K562 (cell line): Measurements from ENCODE around the gene MBNL2. TPM values are rescaled to one million over a fixed set of nuclear protein-coding genes. Genes with fewer than 3 reads are reported as not detected.

ENCODE experiments used
- BRCA1 ChIP-seq, 2 experiments: fragments of 450-650 bp in 1 of 2; sonication (generic) in 1 of 2; formaldehyde crosslinking in 1 of 2; IDR thresholded peaks; 2 replicates each; pipeline versions ENCODE4 v1.5.0 to v1.6.1; 2017 to 2020; ENCODE audit warnings: mild to moderate bottlenecking in 1 of 2, missing genetic modification reagents in 1 of 2
- C11orf30 ChIP-seq: fragments of 450-650 bp; IDR thresholded peaks from 2 replicates; pipeline ENCODE4 v1.6.1; 2016; ENCODE audit warnings: low read depth, mild to moderate bottlenecking
- EHMT2 ChIP-seq: fragments of 450-650 bp; IDR thresholded peaks from 2 replicates; pipeline ENCODE4 v1.6.1; 2018; ENCODE audit warnings: antibody characterized with exemption
- ELF2 ChIP-seq: fragments of 250-450 bp; sonication (Bioruptor Pico); IDR thresholded peaks from 2 replicates; pipeline ENCODE4 v1.5.0; 2021; ENCODE audit warnings: mild to moderate bottlenecking
- EP300 ChIP-seq: IDR thresholded peaks from 2 replicates; pipeline ENCODE4 v1.6.1; 2012; ENCODE audit warnings: low read length, improper control_type of control experiment
- FIP1L1 ChIP-seq: fragments of 200-400 bp; formaldehyde crosslinking; IDR thresholded peaks from 2 replicates; pipeline ENCODE4 v1.6.1; 2018; ENCODE audit warnings: mild to moderate bottlenecking, low read depth, low read length; ENCODE audit not compliant: poor library complexity, severe bottlenecking
- GABPB2 ChIP-seq: fragments of 250-450 bp; sonication (Bioruptor Pico); conservative IDR thresholded peaks from 2 replicates; pipeline ENCODE4 v1.5.1; 2021; ENCODE audit warnings: mild to moderate bottlenecking
- HLTF ChIP-seq: fragments of 450-650 bp; IDR thresholded peaks from 2 replicates; pipeline ENCODE4 v1.6.1; 2016
- NCOA2 ChIP-seq, 2 experiments: fragments of 450-650 bp; IDR thresholded peaks; 2 replicates each; pipeline ENCODE4 v1.6.1; 2018; ENCODE audit warnings: mild to moderate bottlenecking in 2 of 2, moderate library complexity in 1 of 2; ENCODE audit not compliant: partially characterized antibody in 2 of 2
- NELFE ChIP-seq: IDR thresholded peaks from 2 replicates; pipeline ENCODE4 v1.6.1; 2011; ENCODE audit warnings: mild to moderate bottlenecking; ENCODE audit not compliant: insufficient read depth, insufficient read length
- POLR2B ChIP-seq: fragments of 450-650 bp; IDR thresholded peaks from 2 replicates; pipeline ENCODE4 v1.6.1; 2018; ENCODE audit warnings: low read depth; ENCODE audit not compliant: partially characterized antibody
- POLR3G ChIP-seq: IDR thresholded peaks from 2 replicates; pipeline ENCODE4 v1.6.1; 2011; ENCODE audit not compliant: insufficient read length, insufficient replicate concordance; ENCODE audit errors: extremely low read depth
- RUNX1 ChIP-seq: sonication (generic); IDR thresholded peaks from 2 replicates; pipeline ENCODE4 v1.6.1; 2016; ENCODE audit warnings: antibody characterized with exemption, low read depth
- SPI1 ChIP-seq: IDR thresholded peaks from 2 replicates; pipeline ENCODE4 v1.6.1; 2011; ENCODE audit warnings: low read depth, low read length, control low read depth, borderline replicate concordance
- ZNF717 ChIP-seq: fragments of 250-450 bp; sonication (Bioruptor Pico); IDR thresholded peaks from 2 replicates; pipeline ENCODE4 v1.5.0; 2021
- polyA plus RNA-seq, 8 experiments: library from polyadenylated mRNA; depleted of rRNA in 4 of 8; stranded (reverse) in 5 of 8; unstranded in 3 of 8; fragments of >200 nt; fragmentation: Nextera tagmentation in 2 of 8; fragmentation: Illumina TruSeq in 1 of 8; extraction: Ambion mirVana in 2 of 8; extraction: Trizol in 1 of 8; gene quantifications; 2 replicates each; pipeline versions ENCODE4 v1.2.1 to v1.2.3, GENCODE V29; 2011 to 2014; ENCODE audit warnings: inconsistent platforms in 1 of 8, missing spikeins in 1 of 8
- total RNA-seq, 7 experiments: library from RNA; depleted of rRNA in 6 of 7; stranded (reverse); fragments of >200 nt in 6 of 7; fragmentation: Illumina TruSeq in 2 of 7; extraction: Trizol in 2 of 7; gene quantifications; 2 replicates each; pipeline versions ENCODE4 v1.2.1 to v1.2.3, GENCODE V29; 2011 to 2021; ENCODE audit warnings: low replicate concordance in 1 of 7
- TF ChIP-seq, protein P1 (sequence below): fragments of 450-650 bp; IDR thresholded peaks from 2 replicates; pipeline ENCODE4 v1.6.1; 2016
- TF ChIP-seq, protein P2 (sequence below): fragments of 450-650 bp; IDR thresholded peaks from 2 replicates; pipeline ENCODE4 v1.7.1; 2018; ENCODE audit warnings: mild to moderate bottlenecking, low read depth; ENCODE audit not compliant: partially characterized antibody
- TF ChIP-seq, protein P3 (sequence below): sonication (generic); formaldehyde crosslinking; IDR thresholded peaks from 2 replicates; pipeline ENCODE4 v1.5.0; 2020; ENCODE audit warnings: missing genetic modification reagents
- TF ChIP-seq, protein P4 (sequence below): fragments of 450-650 bp; IDR thresholded peaks from 2 replicates; pipeline ENCODE4 v1.6.1; 2018; ENCODE audit not compliant: partially characterized antibody

The MBNL2 gene
- total and polyA plus RNA-seq, 9 of the 15 experiments (the other 6 are each of a cell fraction or from before 2014, with no cell fraction given), result 7.0 to 24.8 (median 13.8) TPM

DNA sequence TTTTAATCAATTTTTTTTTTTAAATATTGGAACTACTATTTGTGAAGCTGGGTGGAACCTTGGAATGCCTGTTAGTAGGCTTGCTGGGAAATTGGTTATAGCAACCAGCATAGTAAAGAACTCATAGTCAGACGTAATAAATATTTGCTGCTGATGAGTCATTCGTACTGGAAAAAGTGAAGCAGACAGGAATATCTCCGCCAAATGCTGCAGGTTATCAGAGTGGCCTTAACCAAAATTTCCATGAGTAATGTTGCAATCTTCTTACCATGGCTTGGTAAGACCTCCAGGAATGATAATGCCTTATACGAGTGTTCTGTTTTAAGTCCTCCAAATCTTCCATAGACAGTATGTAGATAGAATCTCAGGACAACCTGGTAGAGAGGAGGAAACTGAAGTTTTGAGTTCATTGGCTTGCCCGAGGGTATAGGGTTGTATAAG lies 34.2 kb downstream of the MBNL2 start (continued):
- TF ChIP-seq POLR3G (no peak), RUNX1 (no peak), POLR2B (no peak), EP300 (peak; percentile 88), GABPB2 (CRISPR knock-in tag) (no peak), C11orf30 (peak; percentile 13; the same call in 1 of the 2 replicates), BRCA1 (IDR thresholded peaks at IDR 0.05) (no peak), BRCA1 (CRISPR knock-in tag; IDR thresholded peaks at IDR 0.05) (no peak), ZNF717 (CRISPR knock-in tag) (no peak), SPI1 (no peak), ELF2 (CRISPR knock-in tag) (no peak), EHMT2 (no peak), HLTF (no peak), FIP1L1 (no peak), NCOA2 (IDR thresholded peaks at IDR 0.05; ENCODE audit: partially characterized antibody in 2 of 2) (no peak), NELFE (no peak)
- TF ChIP-seq, protein P1, sequence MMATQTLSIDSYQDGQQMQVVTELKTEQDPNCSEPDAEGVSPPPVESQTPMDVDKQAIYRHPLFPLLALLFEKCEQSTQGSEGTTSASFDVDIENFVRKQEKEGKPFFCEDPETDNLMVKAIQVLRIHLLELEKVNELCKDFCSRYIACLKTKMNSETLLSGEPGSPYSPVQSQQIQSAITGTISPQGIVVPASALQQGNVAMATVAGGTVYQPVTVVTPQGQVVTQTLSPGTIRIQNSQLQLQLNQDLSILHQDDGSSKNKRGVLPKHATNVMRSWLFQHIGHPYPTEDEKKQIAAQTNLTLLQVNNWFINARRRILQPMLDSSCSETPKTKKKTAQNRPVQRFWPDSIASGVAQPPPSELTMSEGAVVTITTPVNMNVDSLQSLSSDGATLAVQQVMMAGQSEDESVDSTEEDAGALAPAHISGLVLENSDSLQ, result no peak
- TF ChIP-seq, protein P2, sequence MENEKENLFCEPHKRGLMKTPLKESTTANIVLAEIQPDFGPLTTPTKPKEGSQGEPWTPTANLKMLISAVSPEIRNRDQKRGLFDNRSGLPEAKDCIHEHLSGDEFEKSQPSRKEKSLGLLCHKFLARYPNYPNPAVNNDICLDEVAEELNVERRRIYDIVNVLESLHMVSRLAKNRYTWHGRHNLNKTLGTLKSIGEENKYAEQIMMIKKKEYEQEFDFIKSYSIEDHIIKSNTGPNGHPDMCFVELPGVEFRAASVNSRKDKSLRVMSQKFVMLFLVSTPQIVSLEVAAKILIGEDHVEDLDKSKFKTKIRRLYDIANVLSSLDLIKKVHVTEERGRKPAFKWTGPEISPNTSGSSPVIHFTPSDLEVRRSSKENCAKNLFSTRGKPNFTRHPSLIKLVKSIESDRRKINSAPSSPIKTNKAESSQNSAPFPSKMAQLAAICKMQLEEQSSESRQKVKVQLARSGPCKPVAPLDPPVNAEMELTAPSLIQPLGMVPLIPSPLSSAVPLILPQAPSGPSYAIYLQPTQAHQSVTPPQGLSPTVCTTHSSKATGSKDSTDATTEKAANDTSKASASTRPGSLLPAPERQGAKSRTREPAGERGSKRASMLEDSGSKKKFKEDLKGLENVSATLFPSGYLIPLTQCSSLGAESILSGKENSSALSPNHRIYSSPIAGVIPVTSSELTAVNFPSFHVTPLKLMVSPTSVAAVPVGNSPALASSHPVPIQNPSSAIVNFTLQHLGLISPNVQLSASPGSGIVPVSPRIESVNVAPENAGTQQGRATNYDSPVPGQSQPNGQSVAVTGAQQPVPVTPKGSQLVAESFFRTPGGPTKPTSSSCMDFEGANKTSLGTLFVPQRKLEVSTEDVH, result no peak
- TF ChIP-seq, protein P3, sequence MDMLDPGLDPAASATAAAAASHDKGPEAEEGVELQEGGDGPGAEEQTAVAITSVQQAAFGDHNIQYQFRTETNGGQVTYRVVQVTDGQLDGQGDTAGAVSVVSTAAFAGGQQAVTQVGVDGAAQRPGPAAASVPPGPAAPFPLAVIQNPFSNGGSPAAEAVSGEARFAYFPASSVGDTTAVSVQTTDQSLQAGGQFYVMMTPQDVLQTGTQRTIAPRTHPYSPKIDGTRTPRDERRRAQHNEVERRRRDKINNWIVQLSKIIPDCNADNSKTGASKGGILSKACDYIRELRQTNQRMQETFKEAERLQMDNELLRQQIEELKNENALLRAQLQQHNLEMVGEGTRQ, result no peak
- TF ChIP-seq, protein P4, sequence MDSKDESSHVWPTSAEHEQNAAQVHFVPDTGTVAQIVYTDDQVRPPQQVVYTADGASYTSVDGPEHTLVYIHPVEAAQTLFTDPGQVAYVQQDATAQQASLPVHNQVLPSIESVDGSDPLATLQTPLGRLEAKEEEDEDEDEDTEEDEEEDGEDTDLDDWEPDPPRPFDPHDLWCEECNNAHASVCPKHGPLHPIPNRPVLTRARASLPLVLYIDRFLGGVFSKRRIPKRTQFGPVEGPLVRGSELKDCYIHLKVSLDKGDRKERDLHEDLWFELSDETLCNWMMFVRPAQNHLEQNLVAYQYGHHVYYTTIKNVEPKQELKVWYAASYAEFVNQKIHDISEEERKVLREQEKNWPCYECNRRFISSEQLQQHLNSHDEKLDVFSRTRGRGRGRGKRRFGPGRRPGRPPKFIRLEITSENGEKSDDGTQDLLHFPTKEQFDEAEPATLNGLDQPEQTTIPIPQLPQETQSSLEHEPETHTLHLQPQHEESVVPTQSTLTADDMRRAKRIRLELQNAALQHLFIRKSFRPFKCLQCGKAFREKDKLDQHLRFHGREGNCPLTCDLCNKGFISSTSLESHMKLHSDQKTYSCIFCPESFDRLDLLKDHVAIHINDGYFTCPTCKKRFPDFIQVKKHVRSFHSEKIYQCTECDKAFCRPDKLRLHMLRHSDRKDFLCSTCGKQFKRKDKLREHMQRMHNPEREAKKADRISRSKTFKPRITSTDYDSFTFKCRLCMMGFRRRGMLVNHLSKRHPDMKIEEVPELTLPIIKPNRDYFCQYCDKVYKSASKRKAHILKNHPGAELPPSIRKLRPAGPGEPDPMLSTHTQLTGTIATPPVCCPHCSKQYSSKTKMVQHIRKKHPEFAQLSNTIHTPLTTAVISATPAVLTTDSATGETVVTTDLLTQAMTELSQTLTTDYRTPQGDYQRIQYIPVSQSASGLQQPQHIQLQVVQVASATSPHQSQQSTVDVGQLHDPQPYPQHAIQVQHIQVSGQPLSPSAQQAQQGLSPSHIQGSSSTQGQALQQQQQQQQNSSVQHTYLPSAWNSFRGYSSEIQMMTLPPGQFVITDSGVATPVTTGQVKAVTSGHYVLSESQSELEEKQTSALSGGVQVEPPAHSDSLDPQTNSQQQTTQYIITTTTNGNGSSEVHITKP, result peak; percentile 14
